Upper lobe of left lung (tissue), 6 donors: ENCODE results near the gene ZNF101. TPM values are rescaled to one million over a fixed set of nuclear protein-coding genes. Genes with fewer than 3 reads are reported as not detected.
"Not testable (repeated sequence)": the region's sequence is repeated elsewhere in the genome, so short reads cannot be mapped to it uniquely, and the experiment has no call there.

ENCODE experiments used
- ATAC-seq, 2 donors: fragments of 200-7000 bp; cut with Tn5 transposase; one replicate each; pipeline ENCODE4 v1.9.1; 2022; ENCODE audit warnings: mild to moderate bottlenecking in 2 of 2, moderate library complexity in 2 of 2; ENCODE audit not compliant: low FRiP score in 2 of 2
- DNase-seq, 2 donors: peaks; one replicate each; pipeline ENCODE4 v3.0.0-alpha.2; 2019 to 2020
- H3K27ac ChIP-seq, 4 donors: fragments of 200-600 bp; sonication (generic); one replicate each; pipeline ENCODE4 v1.5.1; 2016 to 2019
- H3K27me3 ChIP-seq, 4 donors: fragments of 200-600 bp; sonication (generic); one replicate each; pipeline ENCODE4 v1.5.1; 2017 to 2019
- H3K36me3 ChIP-seq, 4 donors: fragments of 200-600 bp; sonication (generic); one replicate each; pipeline ENCODE4 v1.5.1; 2016 to 2019
- H3K4me1 ChIP-seq, 4 donors: fragments of 200-600 bp; sonication (generic); one replicate each; pipeline ENCODE4 v1.5.1; 2018 to 2019
- H3K4me3 ChIP-seq, 4 donors: fragments of 200-600 bp; sonication (generic); one replicate each; pipeline ENCODE4 v1.5.1; 2017 to 2019; ENCODE audit warnings: mild to moderate bottlenecking in 2 of 4, moderate library complexity in 1 of 4
- H3K9me3 ChIP-seq, 4 donors: fragments of 200-600 bp; sonication (generic); one replicate each; pipeline ENCODE4 v1.5.1; 2018 to 2019
- EP300 ChIP-seq, 4 donors: sonication (generic); formaldehyde crosslinking; IDR thresholded peaks; one replicate each; pipeline ENCODE4 v1.5.1; 2017; ENCODE audit warnings: antibody characterized with exemption in 4 of 4, control low read depth in 2 of 4
- POLR2A ChIP-seq, 4 donors: fragments of 450-650 bp; IDR thresholded peaks; one replicate each; pipeline ENCODE4 v1.5.1; 2016 to 2017; ENCODE audit warnings: antibody characterized with exemption in 4 of 4, mild to moderate bottlenecking in 2 of 4
- POLR2AphosphoS5 ChIP-seq, 2 donors: sonication (generic); formaldehyde crosslinking; IDR thresholded peaks; one replicate each; pipeline ENCODE4 v1.5.1; 2017; ENCODE audit warnings: antibody characterized with exemption in 2 of 2
- WGBS, 2 donors: methylation state at CpG; one replicate each; pipeline ENCODE4 v1.1.5; 2017 to 2018; 5-methylcytosine and 5-hydroxymethylcytosine counted together
- total RNA-seq, 6 donors: library from RNA; depleted of rRNA in 4 of 6; stranded (reverse); fragments of >200 nt in 4 of 6; gene quantifications; one replicate each; pipeline versions ENCODE4 v1.1.0 to v1.2.1, GENCODE V29; 2016 to 2021
- TF ChIP-seq, protein P1 (sequence below), 6 experiments: fragments of 450-650 bp in 4 of 6; fragments of 200-600 bp in 2 of 6; sonication (generic) in 2 of 6; IDR thresholded peaks; one replicate each; pipeline ENCODE4 v1.5.1; 2016 to 2019; ENCODE audit warnings: antibody characterized with exemption in 6 of 6
- donor health status: DM: no; HTN: no; CAD: no; lungs with moderate emphysema.
- donor health status: DM: no; HTN: yes; CAD: no; lungs with severe emphysema.

The ZNF101 gene
- total RNA-seq, 6 donors from 2014 or later = 3.4 to 16.1 (median 11.1) TPM

DNA sequence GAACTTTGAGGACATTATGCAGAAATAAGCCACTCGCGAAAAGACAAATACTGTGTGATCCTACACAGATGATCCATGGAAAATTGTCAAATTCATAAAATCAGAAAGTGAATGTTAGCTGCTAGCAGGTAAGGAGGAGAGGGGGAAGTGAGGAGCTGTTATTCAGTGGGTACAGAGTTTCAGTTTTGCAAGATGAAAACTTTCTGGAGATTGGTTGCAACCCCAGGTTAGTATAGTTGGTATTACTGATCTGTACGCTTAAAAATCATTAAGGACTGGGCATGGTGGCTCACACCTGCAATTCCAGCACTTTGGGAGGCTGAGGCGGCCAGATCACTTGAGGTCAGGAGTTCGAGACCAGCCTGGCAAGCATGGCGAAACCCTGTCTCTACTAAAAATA lies 17.9 kb downstream of the ZNF101 start:
- H3K36me3 ChIP-seq = peaks cover 0 to 2% (median 0%) of the 10 kb centered on the region in 4 donors
- no peaks in the 10 kb centered on the region for H3K4me1 ChIP-seq
- no peak for TF ChIP-seq POLR2AphosphoS5 (IDR thresholded peaks at IDR 0.05)
- no peak for TF ChIP-seq EP300 (IDR thresholded peaks at IDR 0.05)
- no peak for TF ChIP-seq POLR2A (IDR thresholded peaks at IDR 0.05)
- TF ChIP-seq, protein P1, sequence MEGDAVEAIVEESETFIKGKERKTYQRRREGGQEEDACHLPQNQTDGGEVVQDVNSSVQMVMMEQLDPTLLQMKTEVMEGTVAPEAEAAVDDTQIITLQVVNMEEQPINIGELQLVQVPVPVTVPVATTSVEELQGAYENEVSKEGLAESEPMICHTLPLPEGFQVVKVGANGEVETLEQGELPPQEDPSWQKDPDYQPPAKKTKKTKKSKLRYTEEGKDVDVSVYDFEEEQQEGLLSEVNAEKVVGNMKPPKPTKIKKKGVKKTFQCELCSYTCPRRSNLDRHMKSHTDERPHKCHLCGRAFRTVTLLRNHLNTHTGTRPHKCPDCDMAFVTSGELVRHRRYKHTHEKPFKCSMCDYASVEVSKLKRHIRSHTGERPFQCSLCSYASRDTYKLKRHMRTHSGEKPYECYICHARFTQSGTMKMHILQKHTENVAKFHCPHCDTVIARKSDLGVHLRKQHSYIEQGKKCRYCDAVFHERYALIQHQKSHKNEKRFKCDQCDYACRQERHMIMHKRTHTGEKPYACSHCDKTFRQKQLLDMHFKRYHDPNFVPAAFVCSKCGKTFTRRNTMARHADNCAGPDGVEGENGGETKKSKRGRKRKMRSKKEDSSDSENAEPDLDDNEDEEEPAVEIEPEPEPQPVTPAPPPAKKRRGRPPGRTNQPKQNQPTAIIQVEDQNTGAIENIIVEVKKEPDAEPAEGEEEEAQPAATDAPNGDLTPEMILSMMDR (IDR thresholded peaks at IDR 0.05) = no peak
- H3K4me3 ChIP-seq = no peak overlapping the region
- H3K27me3 ChIP-seq = no peaks in the 10 kb centered on the region
- H3K9me3 ChIP-seq = peaks cover 0 to 38% (median 33%) of the 10 kb centered on the region in 4 donors
- WGBS, 2 donors = 96 to 98% methylated on average over 6 of the region's 6 CpGs
- ATAC-seq = no peak
- no peak overlapping the region for H3K27ac ChIP-seq
- no peak for DNase-seq

DNA sequence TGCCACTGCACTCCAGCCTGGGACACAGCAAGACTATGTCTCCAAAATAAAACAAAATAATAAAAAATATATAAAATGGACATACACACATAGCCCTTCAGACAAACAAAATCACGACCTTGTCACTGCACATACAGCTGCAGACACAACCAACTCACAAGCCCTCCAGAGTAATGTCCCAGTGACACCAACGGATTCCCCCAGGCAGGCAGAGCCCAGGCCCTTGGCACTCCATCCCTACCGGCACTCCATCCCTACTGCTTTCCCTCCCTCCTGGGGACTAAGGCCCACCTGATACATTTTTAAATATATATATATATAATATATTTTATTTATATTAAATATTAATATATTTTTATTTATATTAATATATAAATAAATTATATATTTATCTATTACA lies 18.5 kb downstream of the ZNF101 start:
- no peak for TF ChIP-seq POLR2AphosphoS5 (IDR thresholded peaks at IDR 0.05)
- TF ChIP-seq POLR2A (IDR thresholded peaks at IDR 0.05) = no peak
- TF ChIP-seq, protein P1 (IDR thresholded peaks at IDR 0.05) = no peak
- TF ChIP-seq EP300 (IDR thresholded peaks at IDR 0.05) = no peak
- H3K27ac ChIP-seq = no peak overlapping the region
- 96 to 97% methylated on average over 3 of the region's 3 CpGs for WGBS, 2 donors
- DNase-seq (no peak), ATAC-seq (no peak)
- no peaks in the 10 kb centered on the region for H3K4me1 ChIP-seq
- H3K36me3 ChIP-seq = peaks cover 0 to 2% (median 0%) of the 10 kb centered on the region in 4 donors
- peaks cover 0 to 38% (median 32%) of the 10 kb centered on the region in 4 donors for H3K9me3 ChIP-seq
- no peaks in the 10 kb centered on the region for H3K27me3 ChIP-seq
- H3K4me3 ChIP-seq = no peak overlapping the region

DNA sequence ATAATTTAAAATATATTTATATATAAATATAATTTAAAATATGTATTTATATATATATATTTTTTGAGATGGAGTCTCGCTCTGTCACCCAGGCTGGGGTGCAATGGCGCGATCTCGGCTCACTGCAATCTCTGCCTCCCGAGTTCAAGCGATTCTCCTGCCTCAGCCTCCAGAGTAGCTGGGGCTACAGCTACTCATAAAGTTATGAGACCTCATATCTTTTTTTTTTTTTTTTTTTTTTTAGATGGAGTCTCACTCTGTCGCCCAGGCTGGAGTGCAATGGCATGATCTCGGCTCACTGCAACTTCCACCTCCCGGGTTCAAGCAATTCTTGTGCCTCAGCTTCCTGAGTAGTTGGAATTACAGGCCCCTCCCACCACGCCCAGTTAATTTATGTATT lies 20.4 kb downstream of the ZNF101 start:
- 96 to 99% methylated on average over 9 to 10 of the region's 10 CpGs for WGBS, 2 donors
- H3K4me3 ChIP-seq, H3K27me3 ChIP-seq, ATAC-seq, H3K27ac ChIP-seq, DNase-seq, H3K4me1 ChIP-seq, H3K36me3 ChIP-seq: not testable (repeated sequence)
- H3K9me3 ChIP-seq = peaks cover 0 to 24% (median 23%) of the 10 kb centered on the region in 4 donors

DNA sequence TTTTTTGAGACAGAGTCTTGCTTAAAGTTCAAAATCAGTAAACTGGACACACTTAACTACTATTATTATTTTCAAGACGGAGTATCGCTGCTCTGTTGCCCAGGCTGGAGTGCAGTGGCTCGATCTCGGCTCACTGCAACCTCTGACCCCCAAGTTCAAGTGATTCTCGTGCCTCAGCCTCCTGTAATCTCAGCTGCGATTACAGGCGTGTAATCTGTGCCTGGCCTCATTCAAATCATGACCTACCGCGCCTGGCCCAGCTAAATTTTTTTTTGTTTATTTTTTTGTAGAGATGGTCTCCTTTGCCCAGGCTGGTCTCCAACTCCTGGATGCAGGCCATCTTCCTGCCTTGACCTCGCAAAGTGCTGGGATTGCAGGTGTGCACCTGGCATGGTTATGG lies 23.0 kb downstream of the ZNF101 start:
- DNase-seq (no peak), ATAC-seq (no peak)
- Histone ChIP-seq H3K9me3 (peaks cover 0 to 13% (median 5%) of the 10 kb centered on the region in 4 donors), H3K27ac (no peak overlapping the region), H3K36me3 (no peaks in the 10 kb centered on the region), H3K27me3 (no peaks in the 10 kb centered on the region), H3K4me1 (no peaks in the 10 kb centered on the region), H3K4me3 (no peak overlapping the region)
- 86 to 88% methylated on average over 10 of the region's 10 CpGs for WGBS, 2 donors
- TF ChIP-seq POLR2A (IDR thresholded peaks at IDR 0.05) = no peak
- TF ChIP-seq, protein P1 (IDR thresholded peaks at IDR 0.05) = no peak
- no peak for TF ChIP-seq EP300 (IDR thresholded peaks at IDR 0.05)
- TF ChIP-seq POLR2AphosphoS5 (IDR thresholded peaks at IDR 0.05) = no peak

DNA sequence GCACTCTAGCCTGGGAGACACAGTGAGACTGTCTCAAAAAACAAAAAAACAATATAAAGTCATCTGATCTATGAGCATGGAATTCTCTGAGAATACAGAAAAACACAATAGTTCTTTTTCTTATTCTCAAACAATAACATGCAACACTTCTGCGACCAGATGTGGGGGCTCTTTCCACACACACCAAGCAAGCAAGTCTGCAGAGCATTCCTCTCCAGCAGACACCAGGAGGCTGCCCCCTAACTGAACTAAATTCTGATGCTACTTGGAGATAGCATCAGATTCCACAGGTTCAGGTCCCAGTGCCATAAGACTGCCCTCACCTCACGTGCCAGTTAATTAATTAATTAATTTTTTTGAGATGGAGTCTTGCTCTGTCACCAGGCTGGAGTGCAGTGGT lies 27.7 kb downstream of the ZNF101 start:
- no peaks in the 10 kb centered on the region for H3K36me3 ChIP-seq
- TF ChIP-seq POLR2A (IDR thresholded peaks at IDR 0.05) (no peak), POLR2AphosphoS5 (IDR thresholded peaks at IDR 0.05) (no peak), EP300 (IDR thresholded peaks at IDR 0.05) (no peak)
- TF ChIP-seq, protein P1 (IDR thresholded peaks at IDR 0.05) = no peak
- H3K9me3 ChIP-seq = peaks cover 7 to 33% (median 26%) of the 10 kb centered on the region in 4 donors
- no peak for DNase-seq
- no peak for ATAC-seq
- H3K27me3 ChIP-seq = no peaks in the 10 kb centered on the region
- WGBS, 2 donors = 62 to 88% methylated on average over 2 of the region's 2 CpGs
- no peaks in the 10 kb centered on the region for H3K4me1 ChIP-seq
- H3K4me3 ChIP-seq = no peak overlapping the region
- no peak overlapping the region for H3K27ac ChIP-seq
